ENCODE data around the gene FRMPD4. TPM values are rescaled to one million over a fixed set of nuclear protein-coding genes. Genes with fewer than 3 reads are reported as not detected.

Gene FRMPD4
- total RNA-seq, 1 experiment from 2014 or later, result 0.24 TPM

GRCh38 chrX:12327836-12328235, 189.6 kb downstream of the FRMPD4 start:
- no peak for DNase-seq
- no peak overlapping the region for H2AK5ac ChIP-seq (ENCODE audit: insufficient read length, low read length)
- no peak overlapping the region for H4K8ac ChIP-seq (replicated peaks; ENCODE audit: insufficient read length, low read depth, low read length)
- H2BK5ac ChIP-seq (ENCODE audit: insufficient read length, low read length), result no peak overlapping the region
- H3K9ac ChIP-seq (ENCODE audit: extremely low read depth, insufficient read length, low read length), result no peak overlapping the region
- H3K79me2 ChIP-seq (ENCODE audit: insufficient read depth, low read length), result no peaks in the 10 kb centered on the region
- no peaks in the 10 kb centered on the region for H3K79me1 ChIP-seq (ENCODE audit: insufficient read depth, low read depth, low read length, poor library complexity, severe bottlenecking)
- no peak overlapping the region for H2BK15ac ChIP-seq (ENCODE audit: low read depth, low read length)
- H3K23me2 ChIP-seq (ENCODE audit: insufficient read length, low read depth, low read length, poor library complexity, severe bottlenecking), result no peaks in the 10 kb centered on the region
- no peak overlapping the region for H3K56ac ChIP-seq (ENCODE audit: insufficient read length, low read depth, low read length)
- no peak overlapping the region for H3K4me3 Mint-ChIP-seq
- no peak overlapping the region for H3K27ac Mint-ChIP-seq
- no peak overlapping the region for H4K91ac ChIP-seq (ENCODE audit: insufficient read length, low read depth, low read length)
- H3K4ac ChIP-seq (ENCODE audit: low read depth, low read length), result no peak overlapping the region
- no peak for TF ChIP-seq CTCF (conservative IDR thresholded peaks at IDR 0.05)
- H2BK120ac ChIP-seq (ENCODE audit: low read depth, low read length, poor library complexity, severe bottlenecking), result no peak overlapping the region
- H3K23ac ChIP-seq (ENCODE audit: insufficient read length, low read depth, low read length), result no peak overlapping the region
- H3K14ac ChIP-seq (ENCODE audit: insufficient read depth, low read length), result no peak overlapping the region
- H3K27ac ChIP-seq (ENCODE audit: insufficient read length, low read depth, low read length), result no peak overlapping the region
- H3K9me3 Mint-ChIP-seq, result peaks cover 45 to 49% of the 10 kb centered on the region in 2 experiments
- H4K5ac ChIP-seq (ENCODE audit: insufficient read length, low read depth, low read length), result no peak overlapping the region
- H3T11ph ChIP-seq (ENCODE audit: low read length), result no peak overlapping the region
- no peak overlapping the region for H3K4me2 ChIP-seq (ENCODE audit: insufficient read depth, insufficient read length, low read length)
- H3K4me1 ChIP-seq (ENCODE audit: insufficient read depth, low read length), result no peaks in the 10 kb centered on the region
- no peak overlapping the region for H2BK12ac ChIP-seq (ENCODE audit: insufficient read length, low read depth, low read length)
- H2AFZ ChIP-seq (ENCODE audit: low read length), result no peak overlapping the region
- H3K36me3 Mint-ChIP-seq (ENCODE audit: insufficient read depth in 1 of 3, low read depth in 3 of 3), result peaks cover 0 to 2% (median 0%) of the 10 kb centered on the region in 3 experiments; a peak in 2 of 7 replicates
- no peaks in the 10 kb centered on the region for H3K27me3 ChIP-seq (ENCODE audit: insufficient read depth, low read length)
- H3K27me3 Mint-ChIP-seq (ENCODE audit: low read depth), result no peaks in the 10 kb centered on the region
- no peak overlapping the region for H3K18ac ChIP-seq (ENCODE audit: insufficient read length, low read depth, low read length)
- no peaks in the 10 kb centered on the region for H4K20me1 ChIP-seq (ENCODE audit: control insufficient read depth, insufficient read depth, insufficient read length)
- no peak overlapping the region for H2BK20ac ChIP-seq (ENCODE audit: low read depth, low read length, poor library complexity, severe bottlenecking)
- no peaks in the 10 kb centered on the region for H3K9me3 ChIP-seq (ENCODE audit: control insufficient read depth, low read depth, low read length)
- H3K4me1 Mint-ChIP-seq, result no peaks in the 10 kb centered on the region

Data from H9 (cell line).